ENCODE data around the gene IL36RN. TPM values are rescaled to one million over a fixed set of nuclear protein-coding genes. Genes with fewer than 3 reads are reported as not detected.

IL36RN gene
- total RNA-seq, 1 experiment from 2014 or later, result not detected

DNA sequence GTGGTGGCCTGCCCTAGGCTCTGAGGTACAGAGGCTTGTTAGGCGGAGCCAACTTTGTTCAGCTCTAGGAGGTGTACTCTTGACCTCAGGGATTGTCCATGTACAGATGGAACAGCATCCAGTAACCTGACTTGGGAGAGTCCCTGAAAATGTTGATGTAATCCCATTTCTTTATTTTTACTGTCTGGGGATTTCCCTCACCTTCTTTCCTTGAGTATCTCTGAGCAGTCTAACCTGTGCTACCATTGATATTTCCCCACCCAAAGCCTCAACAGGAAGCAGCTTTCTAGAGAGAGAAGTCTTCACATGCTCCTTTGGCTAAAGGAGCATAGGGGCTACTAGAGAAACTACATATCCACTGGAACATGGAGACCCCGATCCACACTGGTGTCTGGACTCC lies 43.3 kb upstream of the IL36RN start:
- Histone ChIP-seq H3K36me3 (ENCODE audit: insufficient read depth, low read length) (no peaks in the 10 kb centered on the region), H3K4me1 (ENCODE audit: low read length) (no peaks in the 10 kb centered on the region), H2AFZ (ENCODE audit: low read length) (no peak overlapping the region), H3K9me3 (ENCODE audit: low read length) (no peaks in the 10 kb centered on the region), H3K79me2 (ENCODE audit: low read length) (no peaks in the 10 kb centered on the region), H3K9ac (ENCODE audit: low read length) (no peak overlapping the region), H3K27ac (ENCODE audit: low read length) (no peak overlapping the region), H3K9me2 (replicated peaks; ENCODE audit: insufficient read depth, low read length) (no peaks in the 10 kb centered on the region), H3K4me3 (ENCODE audit: low read length) (no peak overlapping the region), H4K20me1 (ENCODE audit: insufficient read depth, low read depth, low read length) (no peaks in the 10 kb centered on the region), H3K4me2 (ENCODE audit: low read depth, low read length, poor library complexity, severe bottlenecking) (no peak overlapping the region), H3K27me3 (ENCODE audit: low read length) (no peaks in the 10 kb centered on the region)
- DNase-seq, result no peak

DNA sequence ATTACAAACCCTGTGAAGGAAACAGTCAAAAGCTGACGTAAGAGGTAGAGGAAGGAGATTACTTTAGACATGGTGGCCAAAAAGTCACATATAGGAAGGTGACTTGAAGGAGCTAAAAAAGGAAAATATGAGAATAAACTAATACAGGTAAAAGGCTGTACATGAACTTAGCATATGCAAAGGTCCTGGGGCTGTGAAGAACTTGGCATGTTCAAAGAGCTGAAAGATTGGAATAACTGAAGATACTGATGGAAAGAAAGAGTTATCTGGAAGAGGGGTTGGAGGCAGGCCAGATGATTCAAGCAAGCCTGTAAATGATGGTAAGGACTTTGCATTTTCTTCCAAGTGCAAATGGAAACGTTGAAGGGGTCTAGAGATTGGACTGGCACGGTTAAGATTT lies 40.5 kb upstream of the IL36RN start:
- H3K4me2 ChIP-seq (ENCODE audit: low read depth, low read length, poor library complexity, severe bottlenecking), result no peak overlapping the region
- no peaks in the 10 kb centered on the region for H3K79me2 ChIP-seq (ENCODE audit: low read length)
- no peak overlapping the region for H3K9ac ChIP-seq (ENCODE audit: low read length)
- H3K9me2 ChIP-seq (replicated peaks; ENCODE audit: insufficient read depth, low read length), result no peaks in the 10 kb centered on the region
- no peaks in the 10 kb centered on the region for H3K4me1 ChIP-seq (ENCODE audit: low read length)
- DNase-seq, result no peak
- no peaks in the 10 kb centered on the region for H3K27me3 ChIP-seq (ENCODE audit: low read length)
- no peaks in the 10 kb centered on the region for H3K9me3 ChIP-seq (ENCODE audit: low read length)
- H3K4me3 ChIP-seq (ENCODE audit: low read length), result no peak overlapping the region
- H3K36me3 ChIP-seq (ENCODE audit: insufficient read depth, low read length), result no peaks in the 10 kb centered on the region
- H2AFZ ChIP-seq (ENCODE audit: low read length), result no peak overlapping the region
- H3K27ac ChIP-seq (ENCODE audit: low read length), result no peak overlapping the region
- no peaks in the 10 kb centered on the region for H4K20me1 ChIP-seq (ENCODE audit: insufficient read depth, low read depth, low read length)

DNA sequence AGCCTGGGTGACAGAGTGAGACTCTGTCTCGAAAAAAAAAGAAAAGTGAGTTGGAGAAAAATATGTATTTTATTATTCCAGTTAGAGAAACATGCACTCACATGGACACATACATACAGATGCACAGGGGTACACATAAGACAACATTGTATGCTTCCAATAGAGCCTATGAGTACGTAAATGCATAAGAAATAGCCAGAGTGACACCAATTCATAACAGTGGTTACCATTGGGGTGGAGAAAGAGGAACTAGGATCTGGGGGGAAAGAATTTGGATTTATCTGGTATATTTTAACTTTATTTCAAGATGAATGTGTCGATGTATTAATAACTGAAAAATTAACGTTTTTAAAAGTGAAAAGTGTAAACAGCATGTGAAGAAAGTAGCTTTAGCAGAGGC lies 37.7 kb upstream of the IL36RN start:
- H3K36me3 ChIP-seq (ENCODE audit: insufficient read depth, low read length), result no peaks in the 10 kb centered on the region
- no peak overlapping the region for H3K4me3 ChIP-seq (ENCODE audit: low read length)
- H4K20me1 ChIP-seq (ENCODE audit: insufficient read depth, low read depth, low read length), result peaks cover 7% of the 10 kb centered on the region
- H3K9ac ChIP-seq (ENCODE audit: low read length), result no peak overlapping the region
- H3K79me2 ChIP-seq (ENCODE audit: low read length), result no peaks in the 10 kb centered on the region
- H3K27ac ChIP-seq (ENCODE audit: low read length), result no peak overlapping the region
- H3K9me2 ChIP-seq (replicated peaks; ENCODE audit: insufficient read depth, low read length), result no peaks in the 10 kb centered on the region
- no peak overlapping the region for H2AFZ ChIP-seq (ENCODE audit: low read length)
- DNase-seq, result peak; percentile 39
- H3K9me3 ChIP-seq (ENCODE audit: low read length), result no peaks in the 10 kb centered on the region
- peaks cover 17% of the 10 kb centered on the region for H3K4me1 ChIP-seq (ENCODE audit: low read length)
- no peaks in the 10 kb centered on the region for H3K27me3 ChIP-seq (ENCODE audit: low read length)
- no peak overlapping the region for H3K4me2 ChIP-seq (ENCODE audit: low read depth, low read length, poor library complexity, severe bottlenecking)

DNA sequence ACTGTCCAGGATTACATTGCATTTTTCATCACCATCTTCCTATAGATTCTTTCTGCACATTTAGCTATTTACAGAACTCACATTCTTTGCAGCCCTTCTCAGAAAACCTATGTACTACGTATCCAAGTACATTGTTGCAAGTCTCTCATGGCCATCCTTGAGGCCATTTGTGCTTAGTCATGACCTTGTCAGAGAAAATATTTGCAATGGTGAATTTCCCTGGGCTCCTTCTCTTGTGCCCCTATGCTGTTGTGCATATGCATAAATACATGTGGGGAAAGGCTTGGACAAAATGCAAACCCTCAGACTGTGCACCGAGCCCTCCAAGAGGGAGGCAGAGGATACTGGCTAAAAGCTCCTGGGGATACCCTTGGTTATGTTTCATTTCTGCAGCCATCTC lies 34.2 kb upstream of the IL36RN start:
- DNase-seq, result no peak
- no peaks in the 10 kb centered on the region for H3K79me2 ChIP-seq (ENCODE audit: low read length)
- H3K36me3 ChIP-seq (ENCODE audit: insufficient read depth, low read length), result no peaks in the 10 kb centered on the region
- H3K4me2 ChIP-seq (ENCODE audit: low read depth, low read length, poor library complexity, severe bottlenecking), result no peak overlapping the region
- H3K4me1 ChIP-seq (ENCODE audit: low read length), result peaks cover 18% of the 10 kb centered on the region
- H3K9ac ChIP-seq (ENCODE audit: low read length), result no peak overlapping the region
- H3K27me3 ChIP-seq (ENCODE audit: low read length), result no peaks in the 10 kb centered on the region
- no peak overlapping the region for H2AFZ ChIP-seq (ENCODE audit: low read length)
- H3K9me2 ChIP-seq (replicated peaks; ENCODE audit: insufficient read depth, low read length), result no peaks in the 10 kb centered on the region
- no peaks in the 10 kb centered on the region for H3K9me3 ChIP-seq (ENCODE audit: low read length)
- H3K27ac ChIP-seq (ENCODE audit: low read length), result no peak overlapping the region
- no peak overlapping the region for H3K4me3 ChIP-seq (ENCODE audit: low read length)
- peaks cover 7% of the 10 kb centered on the region for H4K20me1 ChIP-seq (ENCODE audit: insufficient read depth, low read depth, low read length)

DNA sequence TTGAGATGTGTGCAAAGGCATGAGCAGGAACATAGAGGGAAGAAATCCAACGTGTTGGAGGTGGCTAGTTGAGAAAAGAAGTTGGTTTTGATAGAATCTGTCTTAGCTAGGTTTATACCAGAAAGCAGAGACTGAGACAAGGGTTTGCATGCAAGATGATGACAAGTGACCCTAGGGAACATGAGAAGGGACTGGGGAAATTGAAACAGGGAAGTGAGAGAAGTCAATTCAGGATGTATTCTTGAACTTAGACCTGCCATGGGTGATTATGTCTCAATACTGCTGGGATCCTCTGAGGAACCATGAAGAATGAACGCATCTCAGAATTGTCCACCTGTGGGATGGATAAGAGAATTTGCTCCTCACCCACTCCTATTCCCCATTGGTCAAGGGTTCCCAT lies 33.3 kb upstream of the IL36RN start:
- Histone ChIP-seq H3K9me2 (replicated peaks; ENCODE audit: insufficient read depth, low read length) (no peaks in the 10 kb centered on the region), H3K27ac (ENCODE audit: low read length) (no peak overlapping the region), H3K79me2 (ENCODE audit: low read length) (no peaks in the 10 kb centered on the region), H2AFZ (ENCODE audit: low read length) (no peak overlapping the region), H3K36me3 (ENCODE audit: insufficient read depth, low read length) (no peaks in the 10 kb centered on the region), H3K27me3 (ENCODE audit: low read length) (no peaks in the 10 kb centered on the region), H3K9ac (ENCODE audit: low read length) (no peak overlapping the region), H4K20me1 (ENCODE audit: insufficient read depth, low read depth, low read length) (peaks cover 9% of the 10 kb centered on the region), H3K4me3 (ENCODE audit: low read length) (peak overlapping the region; percentile 30; the same call in 1 of the 2 replicates), H3K4me1 (ENCODE audit: low read length) (peaks cover 18% of the 10 kb centered on the region), H3K9me3 (ENCODE audit: low read length) (no peaks in the 10 kb centered on the region), H3K4me2 (ENCODE audit: low read depth, low read length, poor library complexity, severe bottlenecking) (peak overlapping the region; percentile 55)
- DNase-seq, result peak; percentile 86

DNA sequence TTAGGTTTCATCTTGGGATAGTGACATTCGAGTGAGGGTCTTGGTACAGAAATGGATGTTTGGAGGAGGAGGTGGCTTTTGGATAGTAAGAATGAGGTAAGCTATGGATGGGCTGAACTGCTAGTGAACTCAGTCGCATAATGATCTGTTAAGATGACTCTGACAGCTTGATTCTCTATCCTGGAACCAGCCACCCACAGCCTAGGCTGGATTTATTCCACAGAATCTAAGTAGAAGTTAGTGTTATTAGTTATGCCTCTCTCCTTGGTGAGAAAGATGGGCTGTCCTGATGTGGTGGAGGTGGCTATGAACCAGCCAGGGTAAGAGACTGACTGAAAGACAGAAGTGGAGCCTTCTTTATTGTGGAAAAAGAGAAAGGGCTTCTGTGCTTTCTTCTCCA lies 31.3 kb upstream of the IL36RN start:
- Histone ChIP-seq H3K9me3 (ENCODE audit: low read length) (no peaks in the 10 kb centered on the region), H3K4me1 (ENCODE audit: low read length) (peaks cover 18% of the 10 kb centered on the region), H3K9ac (ENCODE audit: low read length) (no peak overlapping the region), H3K4me3 (ENCODE audit: low read length) (no peak overlapping the region), H3K27me3 (ENCODE audit: low read length) (no peaks in the 10 kb centered on the region), H3K4me2 (ENCODE audit: low read depth, low read length, poor library complexity, severe bottlenecking) (no peak overlapping the region), H3K36me3 (ENCODE audit: insufficient read depth, low read length) (no peaks in the 10 kb centered on the region), H3K9me2 (replicated peaks; ENCODE audit: insufficient read depth, low read length) (no peaks in the 10 kb centered on the region), H3K79me2 (ENCODE audit: low read length) (no peaks in the 10 kb centered on the region), H3K27ac (ENCODE audit: low read length) (no peak overlapping the region), H2AFZ (ENCODE audit: low read length) (no peak overlapping the region), H4K20me1 (ENCODE audit: insufficient read depth, low read depth, low read length) (peaks cover 9% of the 10 kb centered on the region)
- no peak for DNase-seq

DNA sequence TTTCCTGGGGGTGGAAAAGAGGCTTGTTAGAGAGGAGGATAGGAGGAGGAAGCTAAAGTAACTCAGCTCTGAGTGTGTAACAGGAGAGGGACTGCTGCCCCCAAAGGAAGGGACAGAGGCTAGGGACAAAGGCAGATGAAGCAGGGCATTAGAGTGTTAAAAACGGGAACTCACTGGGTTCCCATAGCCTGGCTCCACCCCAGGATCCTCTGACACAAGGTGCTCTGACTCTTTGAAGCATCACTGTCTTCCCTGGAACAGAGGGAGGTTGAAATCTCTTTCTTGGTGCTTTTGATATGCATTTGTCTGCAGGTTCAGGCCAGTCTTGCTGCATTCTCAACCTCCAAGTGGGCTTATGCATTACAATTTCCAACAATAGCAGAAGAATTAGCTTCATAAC lies 30.9 kb upstream of the IL36RN start:
- no peak for DNase-seq
- Histone ChIP-seq H3K36me3 (ENCODE audit: insufficient read depth, low read length) (no peaks in the 10 kb centered on the region), H3K9ac (ENCODE audit: low read length) (no peak overlapping the region), H3K4me3 (ENCODE audit: low read length) (no peak overlapping the region), H3K9me2 (replicated peaks; ENCODE audit: insufficient read depth, low read length) (no peaks in the 10 kb centered on the region), H3K27ac (ENCODE audit: low read length) (no peak overlapping the region), H3K9me3 (ENCODE audit: low read length) (no peaks in the 10 kb centered on the region), H3K79me2 (ENCODE audit: low read length) (no peaks in the 10 kb centered on the region), H3K4me2 (ENCODE audit: low read depth, low read length, poor library complexity, severe bottlenecking) (no peak overlapping the region), H2AFZ (ENCODE audit: low read length) (no peak overlapping the region), H4K20me1 (ENCODE audit: insufficient read depth, low read depth, low read length) (peaks cover 9% of the 10 kb centered on the region), H3K4me1 (ENCODE audit: low read length) (peaks cover 18% of the 10 kb centered on the region), H3K27me3 (ENCODE audit: low read length) (no peaks in the 10 kb centered on the region)

DNA sequence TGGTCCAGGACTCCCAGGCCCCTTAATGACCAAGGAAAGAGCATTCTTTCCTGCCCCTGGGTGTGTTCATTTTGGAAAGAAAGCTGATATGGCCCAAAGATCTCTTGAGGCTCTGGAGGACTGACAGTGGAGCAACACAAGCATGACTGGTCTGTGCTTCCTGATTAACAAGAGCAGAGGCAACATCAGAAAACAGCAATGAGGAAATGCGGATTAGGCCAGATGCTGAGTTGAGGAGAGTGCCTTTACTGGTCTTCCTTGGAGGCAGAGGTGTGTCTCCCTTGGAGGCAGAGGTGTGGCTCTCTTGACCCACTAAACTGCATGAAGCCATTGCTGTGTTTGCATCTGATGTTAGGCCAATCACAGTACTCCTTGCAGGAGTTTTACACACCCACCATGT lies 26.3 kb upstream of the IL36RN start:
- Histone ChIP-seq H3K27me3 (ENCODE audit: low read length) (no peaks in the 10 kb centered on the region), H2AFZ (ENCODE audit: low read length) (no peak overlapping the region), H3K4me3 (ENCODE audit: low read length) (no peak overlapping the region), H3K36me3 (ENCODE audit: insufficient read depth, low read length) (no peaks in the 10 kb centered on the region), H3K9me2 (replicated peaks; ENCODE audit: insufficient read depth, low read length) (no peaks in the 10 kb centered on the region), H3K79me2 (ENCODE audit: low read length) (no peaks in the 10 kb centered on the region), H3K4me2 (ENCODE audit: low read depth, low read length, poor library complexity, severe bottlenecking) (no peak overlapping the region), H3K4me1 (ENCODE audit: low read length) (no peaks in the 10 kb centered on the region), H4K20me1 (ENCODE audit: insufficient read depth, low read depth, low read length) (0 out of 2 replicates have a peak, but pooled peaks cover 2% of the 10 kb centered on the region), H3K9ac (ENCODE audit: low read length) (no peak overlapping the region), H3K9me3 (ENCODE audit: low read length) (no peaks in the 10 kb centered on the region), H3K27ac (ENCODE audit: low read length) (no peak overlapping the region)
- no peak for DNase-seq

DNA sequence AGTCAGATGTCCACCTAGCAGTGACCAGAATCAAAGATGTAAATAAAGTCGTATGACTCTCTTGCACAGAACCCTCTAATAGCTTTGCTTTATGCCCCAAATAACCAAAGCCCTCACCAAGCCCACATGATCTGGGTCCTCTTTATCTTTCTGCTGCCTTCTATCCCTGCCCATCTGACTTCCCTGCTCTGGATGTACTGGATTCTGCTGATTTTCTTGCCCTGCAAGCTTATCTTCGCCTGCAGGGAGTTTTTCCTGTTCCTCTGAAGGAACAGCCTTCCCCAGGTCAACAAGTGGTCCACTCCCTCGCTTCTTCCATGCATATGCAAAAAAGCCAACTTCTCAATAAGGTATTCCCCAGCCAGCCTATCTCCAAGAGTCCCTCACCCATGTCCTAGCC lies 25.0 kb upstream of the IL36RN start:
- Histone ChIP-seq H2AFZ (ENCODE audit: low read length) (no peak overlapping the region), H4K20me1 (ENCODE audit: insufficient read depth, low read depth, low read length) (0 out of 2 replicates have a peak, but pooled peaks cover 2% of the 10 kb centered on the region), H3K36me3 (ENCODE audit: insufficient read depth, low read length) (no peaks in the 10 kb centered on the region), H3K79me2 (ENCODE audit: low read length) (no peaks in the 10 kb centered on the region), H3K9me3 (ENCODE audit: low read length) (no peaks in the 10 kb centered on the region), H3K4me3 (ENCODE audit: low read length) (no peak overlapping the region), H3K4me1 (ENCODE audit: low read length) (no peaks in the 10 kb centered on the region), H3K27me3 (ENCODE audit: low read length) (no peaks in the 10 kb centered on the region), H3K9me2 (replicated peaks; ENCODE audit: insufficient read depth, low read length) (no peaks in the 10 kb centered on the region), H3K4me2 (ENCODE audit: low read depth, low read length, poor library complexity, severe bottlenecking) (no peak overlapping the region), H3K27ac (ENCODE audit: low read length) (no peak overlapping the region), H3K9ac (ENCODE audit: low read length) (no peak overlapping the region)
- DNase-seq, result no peak
